GM12878 (cell line): ENCODE measurements around the gene MOV10L1. TPM values are rescaled to one million over a fixed set of nuclear protein-coding genes. Genes with fewer than 3 reads are reported as not detected.

Source experiments
- ATAC-seq: fragments of 200-7000 bp; cut with Tn5 transposase; 3 replicates; pipeline ENCODE4 v1.9.1; 2020; ENCODE audit warnings: mild to moderate bottlenecking, moderate library complexity
- BruUV-seq: library from RNA; stranded (reverse); fragments of 400-500 nt; replicated peaks from 2 replicates; lab custom pipeline; 2021; lab: Mats Ljungman, UMichigan
- CTCF ChIA-PET: fragments of 300-600 bp; sonication (Branson Sonifier 250); formaldehyde crosslinking; extraction: SDS; loops from one replicate; lab custom pipeline; 2021; ENCODE audit warnings: inconsistent platforms; lab: Yijun Ruan, JAX
- POLR2A ChIA-PET: fragments of 350-600 bp; formaldehyde crosslinking; extraction: SDS; loops from one replicate; lab custom pipeline; 2021; ENCODE audit warnings: inconsistent platforms; lab: Charles Lee
- RAD21 ChIA-PET: fragments of 300-600 bp; sonication (Branson Sonifier 250); formaldehyde crosslinking; loops from one replicate; lab custom pipeline; 2023; ENCODE audit warnings: antibody characterized with exemption; ENCODE audit not compliant: unreplicated experiment; lab: Charles Lee
- SMC1A ChIA-PET: fragments of 300-600 bp; sonication (Branson Sonifier 250); formaldehyde crosslinking; loops from one replicate; lab custom pipeline; 2023; ENCODE audit not compliant: unreplicated experiment, uncharacterized antibody; lab: Charles Lee
- DNase-seq: peaks from one replicate; pipeline ENCODE4 v3.0.0-alpha.2; 2011; ENCODE audit warnings: low read depth, low spot score
- FAIRE-seq: peaks from 3 replicates; lab custom pipeline; 2011; peaks lifted over from hg19 to GRCh38; lab: Jason Lieb, UNC
- H2AFZ ChIP-seq: 2 replicates; pipeline ENCODE4 v1.6.0; 2011; ENCODE audit warnings: low read depth, low read length, control low read depth; ENCODE audit not compliant: control insufficient read depth
- H3K27ac ChIP-seq: 2 replicates; pipeline ENCODE4 v1.5.1; 2011; ENCODE audit warnings: control low read depth; ENCODE audit not compliant: control insufficient read depth, insufficient read depth
- H3K27me3 ChIP-seq, 2 experiments: replicated peaks in 1 of 2; 2 replicates each; pipeline versions ENCODE4 v1.6.0 to v1.6.1; 2011; ENCODE audit warnings: low read length in 1 of 2; ENCODE audit not compliant: control insufficient read depth in 2 of 2, insufficient read depth in 2 of 2
- H3K36me3 ChIP-seq, 2 experiments: 2 replicates each; pipeline ENCODE4 v1.5.1; 2011; ENCODE audit warnings: low read length in 1 of 2; ENCODE audit not compliant: control insufficient read depth in 2 of 2, insufficient read depth in 2 of 2
- H3K4me1 ChIP-seq: 2 replicates; pipeline ENCODE4 v1.6.1; 2011; ENCODE audit warnings: mild to moderate bottlenecking, low read length, moderate library complexity, mixed read lengths; ENCODE audit not compliant: control insufficient read depth, insufficient read depth
- H3K4me2 ChIP-seq: 2 replicates; pipeline ENCODE4 v1.6.0; 2011; ENCODE audit warnings: control low read depth; ENCODE audit not compliant: control insufficient read depth, insufficient read depth
- H3K4me3 ChIP-seq: fragments of 200-600 bp; sonication (generic); 2 replicates; pipeline ENCODE4 v1.5.1; 2016
- H3K79me2 ChIP-seq: 2 replicates; pipeline ENCODE4 v1.6.0; 2011; ENCODE audit warnings: low read length; ENCODE audit not compliant: control insufficient read depth, insufficient read depth
- H3K9ac ChIP-seq: 2 replicates; pipeline ENCODE4 v1.8.0; 2011; ENCODE audit warnings: low read length, control low read depth, mixed read lengths; ENCODE audit not compliant: control insufficient read depth, insufficient read depth
- H3K9me3 ChIP-seq: replicated peaks from 3 replicates; pipeline ENCODE4 v1.5.1; 2011; ENCODE audit warnings: mild to moderate bottlenecking, low read length; ENCODE audit not compliant: control insufficient read depth, insufficient read depth
- H4K20me1 ChIP-seq: 2 replicates; pipeline ENCODE4 v1.6.0; 2011; ENCODE audit not compliant: control insufficient read depth, insufficient read depth
- CHD4 ChIP-seq: fragments of 200-600 bp; sonication (generic); IDR thresholded peaks from 2 replicates; pipeline ENCODE4 v1.6.1; 2016; ENCODE audit warnings: mild to moderate bottlenecking
- EGR1 ChIP-seq, 2 experiments: IDR thresholded peaks; 1 replicate in 1 of 2; 2 replicates in 1 of 2; pipeline ENCODE4 v1.6.1; 2011 to 2012; ENCODE audit warnings: low read depth in 2 of 2, low read length in 2 of 2, borderline replicate concordance in 1 of 2, mild to moderate bottlenecking in 1 of 2, moderate library complexity in 1 of 2
- FOXM1 ChIP-seq: IDR thresholded peaks from 2 replicates; pipeline ENCODE4 v1.6.1; 2012; ENCODE audit warnings: low read depth, mild to moderate bottlenecking, inconsistent platforms, low read length, moderate library complexity
- IKZF2 ChIP-seq, 2 experiments: fragments of 450-650 bp; IDR thresholded peaks; 2 replicates each; pipeline ENCODE4 v1.6.1; 2017; ENCODE audit warnings: mild to moderate bottlenecking in 2 of 2, moderate library complexity in 2 of 2
- IRF4 ChIP-seq: IDR thresholded peaks from 2 replicates; pipeline ENCODE4 v1.6.1; 2011; ENCODE audit warnings: low read depth, low read length
- KDM1A ChIP-seq: fragments of 200-600 bp; sonication (generic); IDR thresholded peaks from 2 replicates; pipeline ENCODE4 v1.6.1; 2016; ENCODE audit warnings: borderline replicate concordance
- MTA2 ChIP-seq: fragments of 450-650 bp; IDR thresholded peaks from 2 replicates; pipeline ENCODE4 v1.6.1; 2016; ENCODE audit warnings: low read depth, mild to moderate bottlenecking, moderate library complexity
- PAX8 ChIP-seq: fragments of 450-650 bp; IDR thresholded peaks from 2 replicates; pipeline ENCODE4 v1.6.1; 2017; ENCODE audit warnings: mild to moderate bottlenecking, moderate library complexity
- PKNOX1 ChIP-seq: fragments of 450-650 bp; IDR thresholded peaks from 2 replicates; pipeline ENCODE4 v1.6.1; 2016; ENCODE audit warnings: mild to moderate bottlenecking
- POU2F2 ChIP-seq: IDR thresholded peaks from 3 replicates; pipeline ENCODE4 v1.6.1; 2011; ENCODE audit warnings: low read depth, mild to moderate bottlenecking, low read length, borderline replicate concordance
- SKIL ChIP-seq: fragments of 450-650 bp; IDR thresholded peaks from 2 replicates; pipeline ENCODE4 v1.6.1; 2017; ENCODE audit warnings: mild to moderate bottlenecking, low read depth, inconsistent platforms; ENCODE audit not compliant: poor library complexity, severe bottlenecking
- SREBF1 ChIP-seq: IDR thresholded peaks from 2 replicates; pipeline ENCODE4 v1.6.1; 2012; ENCODE audit warnings: mild to moderate bottlenecking, low read length
- TCF12 ChIP-seq: IDR thresholded peaks from 2 replicates; pipeline ENCODE4 v1.6.1; 2011; ENCODE audit warnings: low read depth, mild to moderate bottlenecking, low read length
- USF2 ChIP-seq: IDR thresholded peaks from 2 replicates; pipeline ENCODE4 v1.6.1; 2011; ENCODE audit warnings: low read depth, low read length, improper control_type of control experiment, borderline replicate concordance
- YBX1 ChIP-seq: fragments of 450-650 bp; IDR thresholded peaks from 2 replicates; pipeline ENCODE4 v1.6.1; 2016; ENCODE audit warnings: antibody characterized with exemption
- ZNF274 ChIP-seq: IDR thresholded peaks from one replicate; pipeline ENCODE4 v1.8.0; 2011; ENCODE audit not compliant: insufficient read length, insufficient read depth
- ZNF622 ChIP-seq: fragments of 450-650 bp; IDR thresholded peaks from 2 replicates; pipeline ENCODE4 v1.6.1; 2017; ENCODE audit warnings: mild to moderate bottlenecking, inconsistent platforms
- ZZZ3 ChIP-seq: IDR thresholded peaks from 2 replicates; pipeline ENCODE4 v1.6.1; 2011; ENCODE audit warnings: low read depth; ENCODE audit not compliant: control insufficient read depth, insufficient read length
- WGBS: methylation state at CpG from one replicate; pipeline ENCODE4 v1.1.6; 2016; ENCODE audit warnings: low lambda C conversion rate; ENCODE audit not compliant: insufficient replicate concordance, insufficient coverage; ENCODE audit errors: missing lambda C conversion rate; 5-methylcytosine and 5-hydroxymethylcytosine counted together
- in situ Hi-C: fragments of 300-500 bp; cut with MboI; formaldehyde crosslinking; loops from 9 replicates; pipeline ENCODE4 v1.14.3; 2018; ENCODE audit warnings: mixed read lengths
- intact Hi-C: fragments of 100-400 bp; cut with micrococcal nuclease; formaldehyde crosslinking; loops from one replicate; pipeline ENCODE4 v1.14.2; 2022; ENCODE audit not compliant: unreplicated experiment
- polyA plus RNA-seq, 11 experiments: library from polyadenylated mRNA; depleted of rRNA in 4 of 11; unstranded in 6 of 11; stranded (reverse) in 5 of 11; fragments of >200 nt; fragmentation: Nextera tagmentation in 4 of 11; fragmentation: Illumina TruSeq in 1 of 11; extraction: Ambion mirVana in 4 of 11; extraction: Trizol in 1 of 11; gene quantifications; 1 replicate in 1 of 11; 2 replicates in 10 of 11; pipeline versions ENCODE4 v1.2.1 to v1.2.3, GENCODE V29; 2011 to 2016; ENCODE audit warnings: inconsistent platforms in 2 of 11, missing spikeins in 2 of 11, low read depth in 1 of 11
- total RNA-seq, 4 experiments: library from RNA; depleted of rRNA in 3 of 4; stranded (reverse); fragments of >200 nt in 3 of 4; fragmentation: Illumina TruSeq in 1 of 4; extraction: Trizol in 1 of 4; gene quantifications; 2 replicates each; pipeline versions ENCODE4 v1.2.1 to v1.2.3, GENCODE V29; 2013 to 2021

Gene MOV10L1
- total and polyA plus RNA-seq, 10 of the 15 experiments (the other 5 are each of a cell fraction or from before 2014, with no cell fraction given) = 0.22 TPM; not detected in 9

- intact Hi-C loops = no loop called here
- Histone ChIP-seq H3K4me2 (no peak overlapping the region), H3K27ac (no peak overlapping the region), H4K20me1 (no peaks in the 10 kb centered on the region), H2AFZ (no peak overlapping the region), H3K27me3 (peaks cover 1 to 2% of the 10 kb centered on the region in 2 experiments; a peak in 1 of 4 replicates), H3K9me3 (peaks cover 9% of the 10 kb centered on the region; the same call in 1 of the 3 replicates), H3K4me3 (no peak overlapping the region), H3K36me3 (no peaks in the 10 kb centered on the region), H3K9ac (no peak overlapping the region)
- no peak for DNase-seq
- CTCF ChIA-PET = no interaction called here
- no TSS peak for BruUV-seq
- POLR2A ChIA-PET = no interaction called here
- RAD21 ChIA-PET = no interaction called here
- FAIRE-seq = no peak
- TF ChIP-seq KDM1A (no peak), FOXM1 (no peak), PKNOX1 (no peak), PAX8 (no peak), YBX1 (no peak), ZNF274 (no peak), TCF12 (no peak), ZNF622 (no peak), USF2 (no peak), IKZF2 (IDR thresholded peaks at IDR 0.05) (no peak), CHD4 (no peak), SKIL (no peak), POU2F2 (no peak), IRF4 (no peak), MTA2 (no peak), EGR1 (IDR thresholded peaks at IDR 0.05; ENCODE audit: borderline replicate concordance in 1 of 2, low read depth in 2 of 2, low read length in 2 of 2) (no peak), ZZZ3 (no peak), SREBF1 (no peak)
- TF ChIP-seq, all 136 proteins: peak for 0
- Histone ChIP-seq H3K79me2 (no peaks in the 10 kb centered on the region), H3K4me1 (no peaks in the 10 kb centered on the region)
- in situ Hi-C loops = no loop called here
- SMC1A ChIA-PET = no interaction called here
- ATAC-seq = no peak
- WGBS = 76% methylated on average over 11 of the region's 11 CpGs
These were observed 575 bp upstream of the MOV10L1 start for GRCh38 chr22:50089231-50089630.
